PFSK-1 (cell line): ENCODE measurements around the gene MSI2.

ENCODE experiments used
- POLR2AphosphoS5 ChIP-seq: IDR thresholded peaks from 2 replicates; pipeline ENCODE4 v1.6.1; 2012; ENCODE audit warnings: low read depth, mild to moderate bottlenecking, control low read depth, low read length, moderate library complexity
- TAF1 ChIP-seq: IDR thresholded peaks from 2 replicates; pipeline ENCODE4 v1.6.1; 2012; ENCODE audit warnings: low read length, control low read depth, borderline replicate concordance; ENCODE audit not compliant: insufficient read depth
- TF ChIP-seq, protein P1 (sequence below), 2 experiments: IDR thresholded peaks; 2 replicates each; pipeline versions ENCODE4 v1.6.1 to v1.8.0; 2011 to 2012; ENCODE audit warnings: low read depth in 2 of 2, low read length in 2 of 2, control low read depth in 1 of 2, inconsistent platforms in 1 of 2, mild to moderate bottlenecking in 1 of 2, moderate library complexity in 1 of 2; ENCODE audit not compliant: insufficient read depth in 1 of 2

DNA sequence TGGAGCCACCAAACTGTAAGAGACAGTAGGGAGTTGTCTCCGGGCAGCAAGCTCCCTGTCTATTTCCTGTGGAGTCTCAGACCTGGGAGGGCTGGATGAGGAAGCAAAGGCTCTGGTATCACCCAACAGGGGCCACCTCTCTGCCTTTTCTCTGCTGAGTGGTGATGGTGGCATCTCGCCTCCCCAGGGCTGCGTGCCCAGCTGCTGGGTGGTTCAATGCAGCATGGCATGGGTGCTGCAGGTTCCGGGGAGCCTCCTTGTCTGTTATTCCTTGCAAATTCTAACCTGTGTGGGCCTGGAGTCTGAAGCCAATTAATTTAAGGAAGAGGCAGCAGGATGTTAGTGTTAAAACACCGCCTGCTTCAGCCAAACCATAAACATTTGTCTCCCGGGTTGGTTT is 410.6 kb downstream of the MSI2 start:
- TF ChIP-seq, protein P1, sequence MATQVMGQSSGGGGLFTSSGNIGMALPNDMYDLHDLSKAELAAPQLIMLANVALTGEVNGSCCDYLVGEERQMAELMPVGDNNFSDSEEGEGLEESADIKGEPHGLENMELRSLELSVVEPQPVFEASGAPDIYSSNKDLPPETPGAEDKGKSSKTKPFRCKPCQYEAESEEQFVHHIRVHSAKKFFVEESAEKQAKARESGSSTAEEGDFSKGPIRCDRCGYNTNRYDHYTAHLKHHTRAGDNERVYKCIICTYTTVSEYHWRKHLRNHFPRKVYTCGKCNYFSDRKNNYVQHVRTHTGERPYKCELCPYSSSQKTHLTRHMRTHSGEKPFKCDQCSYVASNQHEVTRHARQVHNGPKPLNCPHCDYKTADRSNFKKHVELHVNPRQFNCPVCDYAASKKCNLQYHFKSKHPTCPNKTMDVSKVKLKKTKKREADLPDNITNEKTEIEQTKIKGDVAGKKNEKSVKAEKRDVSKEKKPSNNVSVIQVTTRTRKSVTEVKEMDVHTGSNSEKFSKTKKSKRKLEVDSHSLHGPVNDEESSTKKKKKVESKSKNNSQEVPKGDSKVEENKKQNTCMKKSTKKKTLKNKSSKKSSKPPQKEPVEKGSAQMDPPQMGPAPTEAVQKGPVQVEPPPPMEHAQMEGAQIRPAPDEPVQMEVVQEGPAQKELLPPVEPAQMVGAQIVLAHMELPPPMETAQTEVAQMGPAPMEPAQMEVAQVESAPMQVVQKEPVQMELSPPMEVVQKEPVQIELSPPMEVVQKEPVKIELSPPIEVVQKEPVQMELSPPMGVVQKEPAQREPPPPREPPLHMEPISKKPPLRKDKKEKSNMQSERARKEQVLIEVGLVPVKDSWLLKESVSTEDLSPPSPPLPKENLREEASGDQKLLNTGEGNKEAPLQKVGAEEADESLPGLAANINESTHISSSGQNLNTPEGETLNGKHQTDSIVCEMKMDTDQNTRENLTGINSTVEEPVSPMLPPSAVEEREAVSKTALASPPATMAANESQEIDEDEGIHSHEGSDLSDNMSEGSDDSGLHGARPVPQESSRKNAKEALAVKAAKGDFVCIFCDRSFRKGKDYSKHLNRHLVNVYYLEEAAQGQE (IDR thresholded peaks at IDR 0.05; ENCODE audit: insufficient read depth in 1 of 2, low read depth in 2 of 2, low read length in 2 of 2), result no peak
- TF ChIP-seq POLR2AphosphoS5 (no peak), TAF1 (no peak)
